C4-2B (cell line): ENCODE data around the gene PTMS.

Experiments used
- ZFX ChIP-seq: fragments of 450-650 bp; IDR thresholded peaks from 2 replicates; pipeline ENCODE4 v1.6.1; 2017
- TF ChIP-seq, protein P1 (sequence below): fragments of 450-650 bp; conservative IDR thresholded peaks from 2 replicates; pipeline ENCODE4 v1.5.1; 2017; ENCODE audit warnings: mild to moderate bottlenecking

DNA sequence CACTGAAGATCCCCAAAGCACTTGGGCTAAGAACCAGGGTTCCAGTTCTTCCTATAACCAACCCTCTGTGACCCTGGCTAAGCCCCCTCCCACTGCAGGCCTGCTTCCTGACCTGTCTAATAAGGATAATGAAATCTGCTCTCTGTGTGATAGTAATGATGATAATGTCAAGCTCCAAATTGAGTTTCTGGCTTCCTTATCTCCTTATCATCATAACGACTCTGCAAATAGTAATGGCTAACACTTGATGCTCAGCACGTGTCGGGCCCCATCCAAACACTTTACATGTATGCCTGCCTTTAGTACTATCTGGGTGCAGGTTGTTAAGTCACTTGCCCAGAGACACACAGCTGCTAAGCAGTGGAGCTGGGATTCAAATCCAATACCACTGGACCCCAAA lies 50.4 kb downstream of the PTMS start:
- TF ChIP-seq, protein P1, sequence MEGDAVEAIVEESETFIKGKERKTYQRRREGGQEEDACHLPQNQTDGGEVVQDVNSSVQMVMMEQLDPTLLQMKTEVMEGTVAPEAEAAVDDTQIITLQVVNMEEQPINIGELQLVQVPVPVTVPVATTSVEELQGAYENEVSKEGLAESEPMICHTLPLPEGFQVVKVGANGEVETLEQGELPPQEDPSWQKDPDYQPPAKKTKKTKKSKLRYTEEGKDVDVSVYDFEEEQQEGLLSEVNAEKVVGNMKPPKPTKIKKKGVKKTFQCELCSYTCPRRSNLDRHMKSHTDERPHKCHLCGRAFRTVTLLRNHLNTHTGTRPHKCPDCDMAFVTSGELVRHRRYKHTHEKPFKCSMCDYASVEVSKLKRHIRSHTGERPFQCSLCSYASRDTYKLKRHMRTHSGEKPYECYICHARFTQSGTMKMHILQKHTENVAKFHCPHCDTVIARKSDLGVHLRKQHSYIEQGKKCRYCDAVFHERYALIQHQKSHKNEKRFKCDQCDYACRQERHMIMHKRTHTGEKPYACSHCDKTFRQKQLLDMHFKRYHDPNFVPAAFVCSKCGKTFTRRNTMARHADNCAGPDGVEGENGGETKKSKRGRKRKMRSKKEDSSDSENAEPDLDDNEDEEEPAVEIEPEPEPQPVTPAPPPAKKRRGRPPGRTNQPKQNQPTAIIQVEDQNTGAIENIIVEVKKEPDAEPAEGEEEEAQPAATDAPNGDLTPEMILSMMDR: no peak
- TF ChIP-seq ZFX: no peak
